Measurements from ENCODE around the gene BRCC3.
"Not testable (repeated sequence)": the region's sequence is repeated elsewhere in the genome, so short reads cannot be mapped to it uniquely, and the experiment has no call there.

BRCC3 gene

DNA sequence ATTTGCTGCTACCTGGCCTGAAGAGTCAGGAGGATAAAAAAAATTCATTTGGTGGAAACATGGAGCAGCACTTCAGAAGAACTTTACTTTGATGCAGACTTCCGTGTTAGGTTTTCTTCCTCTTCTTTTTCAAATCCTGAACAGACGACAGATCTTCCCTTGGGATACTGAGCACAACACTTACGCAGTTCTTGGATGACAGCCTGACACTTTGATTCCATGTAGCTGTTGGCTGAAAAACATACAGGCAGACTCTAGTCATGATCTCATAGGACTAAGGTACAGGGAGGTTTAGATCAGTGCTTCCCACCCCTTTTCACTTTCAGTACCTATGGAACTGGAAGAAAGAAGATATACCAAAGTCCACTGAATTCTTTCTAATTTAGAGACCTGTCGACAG, 9.5 kb upstream of the BRCC3 start:
- no peak for DNase-seq

DNA sequence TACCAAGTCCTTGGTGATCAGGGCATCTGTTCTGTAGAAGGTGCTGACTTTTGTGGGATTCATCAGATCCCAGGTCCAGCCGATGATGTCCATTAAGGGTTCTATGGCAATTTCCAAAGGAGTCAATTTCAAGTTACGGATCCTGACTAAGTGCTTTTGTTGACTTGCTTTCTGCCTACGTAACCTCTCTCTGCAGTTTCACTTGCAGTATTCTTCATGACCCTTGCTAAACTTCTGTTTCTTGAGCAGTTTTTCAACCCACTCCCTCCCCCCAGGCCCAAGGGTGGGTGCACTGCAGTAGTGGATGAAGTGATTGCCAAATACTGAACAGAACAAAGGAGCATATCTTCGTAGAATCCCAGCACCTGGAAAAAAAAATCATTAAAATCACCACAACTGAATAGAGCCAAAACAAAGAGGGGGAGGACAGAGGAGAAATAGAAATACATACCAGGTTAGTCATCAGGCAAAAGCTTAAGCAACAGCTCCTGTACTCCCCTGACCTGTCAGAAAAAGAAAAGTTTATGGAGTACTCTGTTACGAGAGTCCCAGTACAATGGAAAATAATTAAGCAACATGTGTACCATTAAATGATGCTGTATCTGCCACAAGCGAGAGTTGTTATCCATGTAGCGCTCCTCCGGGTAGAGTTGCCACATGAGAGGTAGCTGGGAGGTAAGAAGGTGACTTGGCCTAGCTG, 6.1 kb upstream of the BRCC3 start:
- DNase-seq = no peak

DNA sequence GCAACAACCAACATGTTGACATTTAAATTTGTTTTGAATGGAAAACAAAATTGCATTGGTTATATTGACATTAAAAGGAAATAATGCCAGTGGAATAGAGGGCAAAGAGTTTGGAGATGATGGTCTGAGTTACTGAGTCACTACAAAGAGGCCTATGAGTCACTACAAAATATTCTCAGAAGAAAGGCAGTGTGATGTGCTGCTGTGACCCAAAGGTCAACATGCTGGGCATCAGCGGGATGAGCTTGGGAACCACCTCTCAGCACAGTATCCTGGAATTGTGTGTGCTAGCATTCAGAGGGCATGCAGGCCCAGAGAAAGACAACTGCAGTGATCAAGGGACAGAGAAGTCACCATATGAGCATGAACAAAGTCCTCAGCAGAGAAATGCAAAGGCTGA, 3.1 kb upstream of the BRCC3 start:
- no peak for DNase-seq

DNA sequence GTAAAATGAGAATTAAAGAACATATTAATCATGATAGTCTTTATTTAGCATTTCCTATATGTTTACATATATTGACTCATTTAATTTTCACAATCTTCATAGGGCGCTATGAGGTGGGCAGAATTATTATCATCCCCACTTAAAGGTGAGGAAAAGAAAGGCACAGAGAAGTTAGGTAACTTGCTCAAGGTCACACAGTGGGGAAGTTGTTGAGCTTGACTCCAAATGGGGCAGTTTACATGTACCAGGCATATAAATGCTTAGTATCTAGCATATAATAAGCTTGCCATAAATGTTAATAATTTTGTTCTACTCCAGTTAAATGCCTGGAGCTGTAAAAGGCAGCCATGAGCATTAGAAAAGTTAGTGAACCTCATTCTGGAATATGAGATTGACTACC, 1.9 kb upstream of the BRCC3 start:
- no peak for DNase-seq

DNA sequence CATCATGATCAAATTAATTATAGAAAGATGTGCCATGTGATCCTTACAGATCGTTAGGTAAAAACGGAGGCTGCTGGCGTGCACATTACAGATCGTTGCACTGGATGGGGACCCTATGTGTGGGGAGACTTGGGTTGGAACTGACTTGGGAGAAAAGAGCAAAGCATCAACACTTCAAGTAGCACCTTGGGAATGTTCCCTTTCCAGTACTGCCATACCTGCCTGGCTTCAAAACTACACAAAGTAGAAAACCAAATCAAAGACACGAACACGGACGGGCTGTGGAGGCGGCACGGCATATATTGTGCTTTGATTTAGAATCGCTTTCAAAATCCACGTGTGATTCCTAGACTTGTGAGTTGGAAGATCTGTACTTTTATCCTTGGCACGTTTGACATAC, 1.3 kb upstream of the BRCC3 start:
- no peak for DNase-seq

DNA sequence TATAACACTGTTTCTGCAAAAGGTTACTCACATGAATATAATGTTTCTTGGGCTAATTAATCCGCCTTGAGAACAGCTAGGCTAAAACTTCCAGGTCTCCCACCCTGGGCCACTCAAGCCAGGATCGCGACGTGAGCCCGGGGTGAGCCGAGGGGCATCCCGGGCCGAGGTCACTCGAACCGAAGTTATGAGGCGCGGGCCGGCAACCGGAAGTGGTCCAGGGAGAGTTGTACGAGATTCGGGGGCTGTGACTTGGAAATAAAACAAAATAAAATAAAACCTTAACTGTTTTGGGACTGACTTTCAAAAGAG, 689 bp upstream of the BRCC3 start:
- DNase-seq = no peak

DNA sequence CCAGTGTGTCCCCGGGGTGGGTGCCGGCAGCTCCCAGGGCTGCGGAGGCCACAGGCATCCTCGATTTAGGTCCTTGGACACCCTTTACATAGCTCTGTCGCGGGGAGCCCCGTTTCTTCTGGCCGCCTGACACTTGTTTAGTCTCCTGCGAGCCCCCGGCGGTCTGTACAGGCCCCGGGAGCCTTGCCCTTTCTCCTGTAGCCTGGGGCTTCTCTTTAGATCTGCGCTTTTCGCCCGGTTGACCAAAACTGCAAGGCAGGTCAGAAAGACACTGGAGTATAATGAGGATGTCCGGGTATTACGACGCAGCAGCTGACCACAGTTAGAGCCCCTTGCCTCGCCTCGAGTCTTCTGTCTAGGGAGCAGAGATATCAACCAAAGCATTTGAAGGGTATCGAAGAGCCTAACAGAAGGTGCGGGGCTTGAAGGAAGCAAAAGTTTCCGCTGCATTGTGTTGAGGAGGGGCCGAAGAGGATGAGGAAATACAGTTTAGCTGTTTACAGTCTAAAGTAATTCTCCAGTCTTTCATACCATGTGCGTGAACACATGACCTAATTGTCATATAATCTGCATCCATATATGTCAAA, 479 bp downstream of the BRCC3 start:
- DNase-seq = no peak

DNA sequence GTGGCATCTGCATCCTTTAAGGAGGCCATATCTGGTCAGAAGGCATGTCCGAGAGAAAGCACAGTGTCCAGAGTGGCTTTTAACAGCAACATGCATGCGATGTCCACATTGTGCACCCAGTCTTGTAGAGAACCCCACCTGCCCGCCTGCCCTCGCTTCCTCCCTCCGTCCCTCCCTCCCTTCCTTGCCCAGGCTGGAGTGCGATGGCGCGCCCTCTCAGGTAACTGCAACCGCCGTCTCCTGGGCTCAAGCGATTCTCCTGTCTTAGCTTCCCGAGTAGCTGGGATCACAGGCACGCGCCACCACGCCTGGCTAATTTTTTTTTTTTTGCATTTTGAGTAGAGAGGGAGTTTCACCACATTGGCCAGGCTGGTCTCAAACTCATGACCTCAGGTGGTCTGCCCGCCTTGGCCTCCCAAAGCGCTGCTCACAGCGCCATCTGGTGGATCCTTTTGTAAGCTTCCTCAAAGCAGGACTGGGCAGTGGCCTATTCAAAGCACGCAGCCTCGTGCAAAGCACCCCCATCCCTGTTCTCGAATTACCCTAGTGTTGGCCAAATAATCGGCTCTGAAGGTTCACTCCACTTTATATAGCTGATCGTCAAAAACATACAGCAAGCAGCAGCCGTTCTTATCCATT, 15.0 kb downstream of the BRCC3 start:
- DNase-seq = peak; percentile 62

DNA sequence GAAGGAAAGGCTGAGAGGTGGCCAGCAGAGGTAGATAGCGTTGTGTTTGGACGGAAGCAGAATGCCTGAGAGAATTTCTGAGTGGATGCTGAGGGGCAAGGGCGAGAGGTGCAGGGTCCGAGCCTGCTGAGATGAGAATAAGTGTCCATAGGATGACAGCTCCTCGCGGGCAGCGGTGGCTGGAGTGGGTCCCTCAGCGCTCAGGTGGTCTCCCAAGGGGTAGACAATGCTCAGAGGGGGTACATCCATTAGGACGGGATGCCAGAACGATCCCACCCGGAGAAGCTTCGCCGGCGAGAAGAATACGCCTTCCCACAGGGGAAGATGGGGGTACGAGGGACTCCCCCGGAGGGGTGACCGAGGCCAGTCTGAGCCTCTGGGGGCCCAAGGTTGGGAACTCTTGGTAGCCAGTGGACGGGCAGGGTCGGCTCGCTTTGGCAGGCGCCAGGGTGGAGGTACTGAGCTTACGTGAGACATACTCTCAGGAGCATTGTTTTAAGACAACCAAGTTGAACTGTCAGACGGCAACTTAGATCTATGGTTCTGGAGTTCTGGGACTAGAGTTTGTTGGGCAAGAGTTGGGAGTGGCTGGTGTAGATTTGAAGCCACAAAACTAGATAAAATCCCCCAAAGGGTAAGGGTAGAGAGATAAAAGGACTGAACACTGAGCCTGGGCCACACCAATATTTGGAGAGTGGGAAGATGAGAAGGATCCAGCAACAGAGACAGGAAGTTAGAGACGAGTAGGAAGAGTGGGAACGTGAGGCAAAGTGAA, 15.8 kb downstream of the BRCC3 start:
- DNase-seq = no peak

DNA sequence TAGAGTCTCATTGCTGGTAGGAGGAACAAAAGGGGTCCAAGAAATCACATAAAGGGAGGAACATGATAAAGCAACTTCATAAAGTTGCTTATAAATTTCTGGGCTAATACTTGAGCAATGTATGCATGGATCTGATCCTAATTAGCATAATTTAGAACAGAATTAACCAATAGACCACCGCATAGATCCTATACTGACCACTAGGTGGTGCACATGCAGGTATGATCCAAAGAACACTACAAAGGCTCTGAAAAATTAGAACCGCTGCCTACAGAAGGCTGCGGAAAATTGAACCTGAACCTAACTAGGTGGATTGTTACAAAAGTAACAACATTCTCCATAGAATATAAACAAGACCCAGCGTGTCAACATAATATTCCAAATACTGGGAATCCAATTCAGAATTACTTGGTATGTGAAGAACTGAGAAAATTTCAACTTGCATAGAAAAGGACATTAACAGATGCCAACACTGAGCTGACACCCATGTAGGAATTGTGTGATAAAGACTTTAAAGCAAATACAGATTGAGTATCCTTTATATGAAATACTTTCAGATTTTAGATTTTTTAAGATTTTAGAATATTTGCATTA, 23.3 kb downstream of the BRCC3 start:
- DNase-seq = peak; percentile 42

DNA sequence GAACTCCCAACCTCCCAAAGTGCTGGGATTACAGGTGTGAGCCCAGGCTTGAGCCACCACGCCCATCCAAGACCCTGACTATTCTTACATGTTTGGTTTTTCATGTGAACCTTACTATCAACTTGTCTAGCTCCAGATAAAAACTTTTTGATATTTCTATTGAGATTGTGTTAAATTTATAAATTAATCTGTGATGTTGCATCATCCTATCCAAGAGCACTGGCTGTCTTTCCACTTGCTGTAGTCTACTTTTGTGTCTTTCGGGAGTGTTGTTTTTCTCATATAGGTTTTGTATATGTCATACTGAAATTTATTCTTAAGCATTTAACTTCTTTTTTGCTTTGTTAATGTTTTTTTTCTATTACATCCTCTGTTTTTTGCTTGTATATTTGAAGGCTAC, 34.6 kb downstream of the BRCC3 start:
- no peak for DNase-seq

DNA sequence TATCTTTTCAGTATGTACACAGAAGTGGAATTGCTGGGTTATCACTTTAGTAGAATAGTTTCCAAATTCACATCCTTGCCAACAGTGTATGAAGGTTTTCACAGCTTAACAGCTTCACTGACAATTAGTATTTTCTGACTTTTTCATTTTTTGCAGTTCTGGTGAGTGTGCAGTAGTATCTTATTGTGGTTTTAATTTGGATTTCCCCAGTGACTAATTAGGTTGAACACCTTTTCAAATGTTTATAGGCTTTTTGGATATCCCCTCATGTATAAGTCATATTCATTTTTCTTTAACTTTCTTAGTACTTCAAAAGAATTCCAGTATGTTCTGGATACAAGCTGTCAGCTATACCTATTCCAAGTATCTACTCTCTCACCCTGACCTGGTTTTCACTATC, 37.1 kb downstream of the BRCC3 start:
- DNase-seq = no peak

DNA sequence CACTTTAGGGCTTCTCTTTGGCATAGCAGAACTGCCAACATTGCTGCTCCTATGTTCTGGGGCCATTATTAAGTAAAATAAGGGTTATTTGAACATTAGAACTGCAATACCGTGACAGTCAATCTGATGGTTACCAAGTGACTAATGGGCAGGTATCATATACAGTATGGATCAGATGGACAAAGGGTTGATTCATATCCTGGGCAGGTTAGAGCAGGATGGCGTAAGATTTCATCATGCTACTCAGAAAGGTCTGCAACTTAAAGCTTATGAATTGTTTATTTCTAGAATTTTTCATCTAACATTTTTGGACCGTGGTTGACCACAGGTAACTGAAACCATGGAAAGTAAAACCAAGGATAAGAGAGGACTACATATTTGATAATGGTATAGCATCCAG, 40.9 kb downstream of the BRCC3 start:
- no peak for DNase-seq

DNA sequence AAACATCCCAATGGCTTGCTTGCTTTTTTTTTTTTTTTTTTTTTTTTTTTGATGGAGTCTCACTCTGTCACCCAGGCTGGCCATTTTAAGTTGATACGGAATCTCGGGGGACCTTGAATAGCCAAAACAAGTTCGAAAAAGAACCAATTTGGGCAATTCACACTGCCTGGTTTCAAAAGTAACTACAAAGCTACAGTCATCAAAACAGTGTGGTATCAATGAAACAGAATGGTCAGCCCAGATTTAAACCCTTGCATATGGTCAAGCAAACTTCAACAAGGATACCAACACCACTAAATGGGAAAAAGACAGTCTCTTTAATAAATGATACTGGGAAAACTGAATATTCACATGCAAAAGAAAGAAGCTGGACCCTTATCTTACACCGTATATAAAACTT, 41.8 kb downstream of the BRCC3 start:
- DNase-seq = no peak

DNA sequence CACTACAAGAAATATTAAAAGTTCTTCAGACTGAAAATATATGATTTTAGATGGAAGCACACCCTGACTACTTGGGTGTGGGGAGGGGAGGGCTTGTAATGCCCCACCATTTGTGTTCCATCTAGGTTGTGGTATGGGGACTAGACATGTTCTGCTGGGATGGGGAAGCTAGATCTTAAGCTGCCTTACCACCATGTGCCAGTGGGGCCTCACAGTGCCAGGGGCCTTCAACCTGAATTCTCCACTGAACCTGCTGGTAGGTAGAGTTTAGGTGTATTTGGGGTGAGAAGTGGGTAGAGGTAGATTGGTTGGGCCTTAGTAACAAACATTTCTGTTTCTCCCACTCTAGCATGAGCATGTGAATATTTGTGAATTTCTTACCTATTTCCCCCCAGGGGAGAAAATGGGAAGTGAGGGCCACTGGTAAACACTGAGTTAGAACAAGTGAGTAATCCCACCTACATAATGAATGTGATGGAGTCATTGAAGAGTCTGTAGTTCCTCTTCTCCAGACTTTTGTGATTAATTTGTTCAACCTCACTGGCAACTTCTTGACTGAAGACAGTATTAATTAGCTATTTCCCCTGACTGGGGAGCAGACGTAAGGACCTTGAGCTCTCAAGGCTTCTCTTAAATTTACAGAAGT, 44.0 kb downstream of the BRCC3 start:
- no peak for DNase-seq

DNA sequence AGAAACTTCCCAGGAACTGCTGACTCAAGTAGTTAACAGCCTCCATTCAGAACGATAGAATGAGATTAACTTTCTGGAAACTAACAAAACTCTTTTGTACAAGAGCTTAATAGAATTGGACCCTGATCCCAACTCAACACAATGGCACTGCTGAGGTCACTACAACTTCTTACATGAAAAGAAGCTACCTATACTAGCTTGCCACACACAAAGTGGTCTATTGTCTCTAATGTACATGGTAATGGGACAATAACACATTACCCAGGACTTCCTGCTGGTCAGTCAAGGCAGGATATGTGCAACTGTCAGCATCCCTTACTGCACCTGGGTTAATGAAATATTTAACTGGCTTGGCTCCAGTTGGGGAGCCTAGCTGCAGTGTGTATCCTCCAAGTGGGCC, 56.2 kb downstream of the BRCC3 start:
- DNase-seq = no peak

DNA sequence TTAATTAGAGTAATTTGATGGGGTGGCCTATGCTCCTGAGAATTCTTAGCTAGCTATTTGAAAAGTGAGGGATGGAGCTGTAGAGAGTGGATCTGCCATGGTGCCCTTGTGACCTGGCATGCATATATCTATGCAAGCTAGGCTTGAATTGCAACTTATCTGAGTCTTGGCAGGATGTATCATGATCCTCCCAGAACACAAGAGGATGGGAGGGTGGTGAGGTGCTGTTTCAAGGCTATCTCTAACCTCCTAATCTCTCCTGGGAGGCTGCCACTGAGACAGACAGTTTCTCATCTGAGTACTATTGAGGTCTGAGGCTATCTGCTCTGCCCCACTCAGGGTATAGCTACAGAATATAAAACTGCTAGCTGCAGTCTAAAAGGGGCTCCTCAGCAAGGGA, 56.6 kb downstream of the BRCC3 start:
- DNase-seq = no peak

DNA sequence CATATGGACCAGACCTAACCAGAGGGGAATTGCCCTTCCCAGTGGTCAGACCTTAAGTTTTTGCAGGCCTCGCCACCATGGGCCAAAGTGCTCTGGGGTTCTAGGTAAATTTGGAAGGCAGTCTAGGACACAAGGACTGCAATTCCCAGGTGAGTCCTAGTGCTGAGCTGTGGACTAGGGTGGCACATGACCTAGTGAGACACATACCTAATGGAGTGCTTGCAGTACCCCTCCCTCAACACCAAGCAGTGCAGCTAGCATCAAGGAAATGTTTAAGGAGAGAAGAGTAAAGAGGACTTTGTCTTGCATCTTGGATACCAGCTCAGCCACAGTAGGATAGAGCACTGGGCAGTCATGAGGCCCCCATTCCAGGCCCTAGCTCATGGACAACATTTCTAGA, 60.8 kb downstream of the BRCC3 start:
- no peak for DNase-seq

DNA sequence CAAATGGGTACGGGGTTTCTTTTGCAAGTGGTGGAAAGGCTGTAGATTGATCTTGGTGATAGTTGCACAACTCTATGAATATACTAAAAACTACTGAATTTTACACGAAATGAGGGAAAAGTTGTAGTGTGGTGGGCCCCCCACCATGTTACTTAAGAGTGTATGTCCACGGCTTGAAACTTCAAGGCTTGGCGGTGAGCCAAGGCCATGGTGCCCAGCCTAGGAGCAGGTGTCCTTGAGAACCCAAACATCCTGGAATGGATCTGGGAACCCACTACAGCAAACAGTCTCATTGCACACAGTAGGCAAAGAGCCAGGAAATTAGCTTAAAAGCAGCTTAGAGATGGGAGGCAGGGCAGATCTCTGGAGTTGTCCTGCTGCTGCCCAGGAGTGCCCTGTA, 62.9 kb downstream of the BRCC3 start:
- no peak for DNase-seq

DNA sequence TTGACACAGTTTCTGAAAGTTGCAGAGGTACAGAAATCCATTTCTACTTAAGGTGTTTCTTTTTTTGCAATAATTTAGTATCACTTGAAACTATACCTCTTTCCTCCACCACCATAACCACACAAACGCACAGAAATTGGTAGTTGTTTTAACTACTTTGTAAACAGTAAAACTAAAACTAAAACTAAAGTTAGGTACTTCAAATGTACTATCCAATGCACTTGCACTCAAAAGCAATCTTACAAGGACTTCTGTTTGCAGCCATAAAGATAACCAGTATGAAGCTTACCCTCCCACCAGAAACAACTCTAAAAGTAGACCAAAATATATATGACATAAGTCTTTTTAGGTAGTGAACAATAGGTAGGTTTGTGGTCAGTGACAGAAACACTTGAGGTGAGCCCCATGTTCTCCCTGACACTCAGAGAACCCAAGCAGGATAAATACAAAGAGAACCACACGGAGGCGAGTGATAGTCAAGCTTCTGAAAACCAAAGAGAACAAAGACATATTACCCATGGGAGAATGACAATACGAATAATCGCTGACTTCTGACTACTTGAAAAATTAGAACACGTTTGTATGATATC, 72.7 kb downstream of the BRCC3 start:
- DNase-seq = no peak

DNA sequence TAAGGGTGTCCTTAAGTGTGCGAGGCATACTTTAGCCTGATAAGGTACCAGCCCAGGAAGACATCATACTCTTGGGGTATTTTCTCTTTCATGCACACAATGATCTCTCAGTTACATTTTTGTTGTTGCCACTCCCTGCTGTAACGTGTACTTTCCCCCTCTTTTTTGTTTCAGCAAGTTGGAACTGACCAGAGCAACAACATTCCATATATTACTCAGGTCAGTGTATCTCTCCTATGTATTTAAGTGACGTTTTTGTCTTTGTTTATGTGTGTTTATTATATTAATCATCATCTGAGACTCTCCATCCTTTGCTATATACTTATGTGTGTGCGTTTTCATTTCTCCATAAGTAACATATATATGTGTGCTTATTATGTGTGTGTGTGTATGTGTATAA, 73.6 kb downstream of the BRCC3 start:
- DNase-seq = no peak

DNA sequence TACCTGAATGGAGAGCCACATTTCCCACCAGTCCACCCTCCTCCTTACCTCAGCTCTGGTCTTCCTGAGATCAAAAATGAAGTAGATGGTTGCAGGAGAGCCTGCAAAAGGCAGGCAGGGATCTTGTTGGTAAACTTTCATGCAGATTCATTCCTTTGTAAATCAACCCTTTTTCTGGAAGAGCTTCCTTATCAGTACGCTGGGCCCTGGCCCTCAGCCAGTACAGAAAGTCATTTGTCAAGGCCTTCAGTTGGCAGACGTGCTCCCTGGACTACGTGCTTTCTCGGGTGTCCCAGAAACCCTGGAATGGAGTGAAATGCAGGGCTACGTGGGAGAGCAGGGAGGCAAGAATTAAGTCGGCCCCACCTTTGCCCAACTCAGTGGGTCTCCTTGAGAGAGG, 76.3 kb downstream of the BRCC3 start:
- DNase-seq = not testable (repeated sequence)

DNA sequence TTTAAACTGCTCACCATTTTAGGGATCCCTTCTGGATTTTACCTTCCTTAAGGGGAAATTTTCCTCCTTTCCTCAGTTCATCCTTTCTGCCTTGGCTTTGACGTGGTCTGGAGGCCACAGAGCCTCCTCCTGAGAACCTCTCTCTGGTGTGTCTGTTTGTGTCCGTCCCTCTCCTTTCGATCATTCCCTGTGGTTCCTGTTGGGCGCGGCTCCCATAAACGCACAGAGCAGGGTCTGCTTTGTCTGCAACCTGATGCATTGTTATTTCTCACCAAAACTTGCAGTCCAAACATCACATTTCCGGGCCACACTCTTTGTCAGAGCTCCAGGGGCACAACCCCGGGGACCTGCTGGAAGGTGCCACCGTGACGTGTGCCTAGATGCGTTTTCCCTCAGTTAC, 76.9 kb downstream of the BRCC3 start:
- DNase-seq = not testable (repeated sequence)
